Bronchus fibroblast of lung (primary cell): ENCODE data around the gene JPT1. TPM values are rescaled to one million over a fixed set of nuclear protein-coding genes. Genes with fewer than 3 reads are reported as not detected.

Experiments
- total RNA-seq: library from RNA; depleted of rRNA; stranded (reverse); fragments of >200 nt; gene quantifications from 2 replicates; pipeline ENCODE4 v1.2.3, GENCODE V29; 2015

The JPT1 gene, protein sequence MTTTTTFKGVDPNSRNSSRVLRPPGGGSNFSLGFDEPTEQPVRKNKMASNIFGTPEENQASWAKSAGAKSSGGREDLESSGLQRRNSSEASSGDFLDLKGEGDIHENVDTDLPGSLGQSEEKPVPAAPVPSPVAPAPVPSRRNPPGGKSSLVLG
- total RNA-seq, result 501 and 529 TPM in 2 replicates

DNA sequence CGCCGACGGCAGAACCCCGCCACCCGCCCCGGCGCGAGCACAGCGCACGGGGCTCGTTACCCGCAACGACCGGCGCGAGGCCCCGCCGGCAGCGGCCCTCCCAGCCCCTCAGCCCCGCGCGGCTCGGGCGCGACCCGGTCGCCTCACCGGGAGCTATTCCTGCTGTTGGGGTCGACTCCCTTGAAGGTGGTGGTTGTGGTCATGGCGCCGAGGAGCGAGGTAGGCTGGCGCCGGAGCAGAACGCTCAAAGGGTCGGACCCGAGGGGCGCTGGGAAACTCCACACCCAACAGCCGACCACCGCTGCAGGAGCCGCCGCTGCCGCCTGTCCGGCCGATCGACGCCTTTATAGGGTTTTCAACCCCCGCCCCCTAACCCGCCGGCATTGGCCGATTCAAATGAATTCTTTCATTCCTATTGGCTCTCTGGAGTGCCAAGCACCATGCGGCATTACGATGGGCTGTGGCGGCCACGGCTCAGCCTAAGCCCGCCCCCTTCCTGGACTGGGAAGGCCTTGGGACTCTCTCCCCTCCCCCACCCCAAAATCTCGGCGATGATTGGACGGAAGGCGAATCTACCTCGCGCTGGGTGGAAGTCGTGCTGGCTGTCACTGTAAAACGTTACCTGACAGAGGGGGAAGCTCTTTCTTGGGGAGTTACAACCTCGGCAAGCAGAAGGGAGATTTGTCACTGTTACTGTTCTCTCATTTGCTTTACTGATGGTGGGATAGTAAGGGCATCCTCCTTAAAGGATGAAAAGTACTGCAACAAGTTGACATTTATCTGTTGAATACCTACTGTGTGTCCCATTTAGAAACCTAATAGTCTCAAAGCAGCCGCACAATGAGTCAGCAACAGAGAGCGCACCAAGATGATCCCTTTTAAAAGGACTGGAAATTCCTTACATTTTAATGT lies at the start of gene JPT1:
TSS of gene JPT1 (minus strand) at position 318 of the 912 bp plus-strand sequence. CDS start at position 203, 115 bp downstream.

DNA sequence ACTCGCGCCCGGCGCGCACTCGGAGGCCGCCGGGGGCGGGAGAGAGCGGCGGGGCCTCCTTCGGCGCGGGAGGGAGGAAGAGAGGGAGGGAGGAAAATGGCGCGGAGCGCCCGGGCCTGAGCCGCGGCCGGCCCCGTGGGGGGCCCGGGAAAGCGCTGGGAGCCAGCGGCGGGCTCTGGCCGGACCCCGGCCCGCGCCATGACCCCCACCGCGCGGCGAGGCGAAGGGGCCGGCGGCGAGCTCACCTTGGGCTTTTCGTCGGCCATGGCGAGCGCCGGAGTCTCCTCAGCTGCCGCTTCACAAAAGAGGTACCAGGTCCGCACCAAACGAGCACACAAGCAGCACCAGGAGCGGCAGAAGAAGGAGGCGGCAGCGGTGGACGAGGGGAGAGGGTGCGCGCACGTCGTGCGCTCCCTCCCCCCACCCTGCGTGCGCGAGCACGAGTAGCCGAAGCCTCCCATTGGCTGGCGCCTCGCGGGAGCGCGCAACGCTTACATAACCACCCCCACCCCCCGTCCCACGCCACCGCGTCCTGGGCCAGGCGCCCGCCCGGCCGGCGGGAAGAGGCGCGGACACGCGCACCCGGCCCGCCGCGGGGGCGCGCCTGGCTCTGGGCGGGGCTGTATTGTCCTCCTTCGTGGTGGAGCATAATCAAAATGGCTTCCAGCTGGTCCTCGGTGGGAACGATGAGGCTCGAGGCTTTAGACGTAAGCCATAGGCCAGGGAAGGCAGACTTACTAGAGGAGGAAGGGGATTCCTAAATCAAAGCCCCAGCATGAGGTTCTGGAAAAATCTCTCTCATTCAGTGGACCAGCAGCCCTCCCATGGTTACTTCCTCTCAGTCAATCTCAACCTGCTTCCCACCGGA lies 28.5 kb upstream of the JPT1 start, which contains the start of gene SUMO2:
TSS of gene SUMO2 (minus strand) at position 391 of the 868 bp plus-strand sequence. CDS start at position 266, 125 bp downstream.

DNA sequence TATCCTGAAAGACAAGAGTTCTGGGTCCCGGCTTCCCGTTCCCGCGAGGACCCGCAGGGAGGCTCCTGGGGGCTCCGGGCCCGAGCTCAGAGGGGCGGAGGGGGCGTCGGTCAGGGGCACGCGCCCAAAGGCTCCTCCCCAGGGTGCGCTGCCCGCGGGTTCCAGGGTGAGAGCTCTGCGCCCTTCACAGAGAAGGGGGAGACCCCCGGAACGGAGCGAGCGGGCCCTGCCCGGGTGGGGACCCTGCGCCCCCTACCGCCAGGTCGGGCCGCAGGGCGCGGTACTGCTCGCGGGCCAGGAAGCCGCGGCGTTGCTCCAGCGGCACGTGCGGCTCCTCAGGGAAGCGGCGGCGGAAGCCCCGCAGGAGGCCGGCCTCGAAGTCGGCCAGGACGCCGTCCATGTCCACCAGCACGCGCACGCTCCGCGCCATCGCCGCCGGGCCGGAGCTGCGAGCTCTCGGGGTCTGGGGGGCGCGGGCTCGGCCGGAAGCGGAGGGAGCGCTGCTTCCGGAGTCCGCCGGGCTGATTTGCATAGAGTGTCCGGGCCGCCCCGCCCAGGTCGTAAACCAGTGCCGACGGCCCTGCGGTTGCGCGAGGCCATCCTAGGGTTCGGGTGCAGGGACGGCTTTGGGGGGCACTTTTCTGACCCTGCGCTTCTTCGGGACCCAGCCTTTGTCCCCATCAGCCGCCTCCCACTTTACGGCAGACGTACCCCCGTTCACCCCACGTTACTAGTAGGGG lies 22.9 kb downstream of the JPT1 start, which contains the start of gene NT5C:
TSS of gene NT5C (minus strand) at position 465 of the 740 bp plus-strand sequence. CDS start at position 430, 35 bp downstream.

DNA sequence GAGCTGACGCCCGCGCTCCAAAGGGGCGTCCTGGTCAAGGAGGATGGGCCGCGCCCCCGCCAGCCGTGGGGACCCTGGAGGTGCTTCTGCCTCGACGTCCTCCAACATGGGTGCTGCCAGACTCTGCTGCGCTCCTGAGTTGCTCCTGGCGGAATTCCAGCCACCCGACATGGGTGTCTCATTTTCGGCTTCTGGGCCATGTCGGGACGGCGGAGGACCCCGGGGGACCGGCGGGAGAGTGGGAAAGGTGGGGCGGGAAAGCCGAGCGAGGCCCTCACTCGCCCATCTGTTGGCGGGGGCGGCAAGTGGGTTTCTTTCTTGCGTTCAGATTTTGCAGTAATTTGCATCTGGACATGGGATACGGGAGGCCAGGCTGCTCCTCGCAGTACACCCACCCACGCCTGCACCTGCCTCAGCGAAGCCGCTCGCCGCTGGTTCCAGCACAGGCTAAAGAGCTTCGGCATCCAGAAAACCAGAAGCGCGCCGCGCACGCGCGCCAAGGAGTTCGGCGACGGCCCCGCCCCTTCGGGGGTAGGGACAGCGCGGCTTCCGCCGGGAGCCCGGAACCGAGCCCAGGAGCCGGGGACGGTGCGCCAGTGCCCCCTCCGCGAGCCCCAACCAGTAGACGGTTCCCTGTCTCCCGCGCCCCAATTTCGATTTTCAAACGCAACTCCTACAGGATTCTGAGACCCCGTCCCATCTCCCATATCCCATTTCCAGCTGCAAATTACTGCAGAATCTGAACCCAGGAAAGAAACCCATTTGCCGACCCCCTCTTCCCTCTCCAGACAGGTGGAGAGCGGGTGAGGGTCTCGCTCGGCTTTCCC lies 44.7 kb downstream of the JPT1 start, which contains the start of gene ARMC7:
TSS of gene ARMC7 (plus strand) at position 563 of the 827 bp plus-strand sequence. CDS start 320 bp downstream, outside the sequence.

DNA sequence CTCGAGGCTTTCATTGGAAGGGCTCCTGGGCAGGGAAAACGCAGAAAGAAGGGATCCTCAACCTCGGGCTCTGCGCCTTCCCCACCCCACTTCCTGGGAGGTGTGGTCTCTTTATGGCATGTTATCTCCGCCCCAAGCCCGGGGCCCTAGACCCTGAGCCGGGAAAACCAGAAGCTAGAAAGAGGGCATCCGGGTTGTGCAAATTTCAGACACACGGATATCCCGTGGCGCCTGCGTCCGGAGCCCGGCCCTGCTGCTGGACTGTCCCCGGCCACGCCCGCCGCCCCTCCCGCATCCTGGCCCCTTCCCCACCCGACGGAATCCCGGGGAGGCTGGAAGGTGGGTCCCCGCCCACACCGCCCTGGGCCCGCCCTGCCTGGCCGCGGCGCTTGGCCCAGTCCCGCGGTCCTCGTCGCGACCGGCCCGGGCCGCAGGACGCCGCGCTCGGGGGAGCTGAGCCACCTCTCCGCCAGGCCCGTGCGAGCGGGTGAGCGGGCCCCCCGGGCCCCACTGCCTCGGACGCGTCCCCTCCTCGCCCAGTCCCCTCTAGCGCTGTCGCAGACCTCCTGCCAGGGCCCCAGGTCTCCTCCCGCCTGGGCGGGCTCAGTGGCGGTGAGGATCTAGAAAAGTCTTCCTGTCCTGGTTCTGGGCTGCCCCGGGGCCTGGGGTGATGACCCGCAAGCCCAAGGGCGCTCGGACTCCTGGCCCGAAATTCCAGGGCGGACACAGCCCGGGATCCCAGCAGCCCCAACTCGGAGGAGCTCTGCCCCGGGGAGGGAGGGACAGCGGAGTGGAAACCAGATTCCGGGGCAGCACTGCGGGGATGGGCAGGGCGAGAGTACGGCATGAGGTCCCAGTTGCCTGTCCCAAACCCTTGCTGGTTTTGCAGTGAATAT lies 66.5 kb downstream of the JPT1 start, which contains the start of gene SLC16A5:
TSS of gene SLC16A5 (plus strand) at position 397 of the 896 bp plus-strand sequence. CDS start 5,683 bp downstream, outside the sequence.

Other genes with a start within 250 kb of the JPT1 start
- not detected in 2 replicates for gene USH1G, start 231.3 kb downstream of the JPT1 start, total RNA-seq
- gene OTOP2, start 230.2 kb downstream of the JPT1 start, total RNA-seq, result not detected in 2 replicates
- not detected in 2 replicates for gene OTOP3, start 218.6 kb downstream of the JPT1 start, total RNA-seq
- 0.45 and 0.67 TPM in 2 replicates for gene HID1, start 181.8 kb downstream of the JPT1 start, total RNA-seq
- gene CDR2L, start 166.9 kb downstream of the JPT1 start, total RNA-seq, result 15.8 and 21.5 TPM in 2 replicates
- 95.0 and 112 TPM in 2 replicates for gene MRPL58, start 141.8 kb downstream of the JPT1 start, total RNA-seq
- gene ATP5PD, start 107.5 kb downstream of the JPT1 start, total RNA-seq, result 327 and 334 TPM in 2 replicates
- gene KCTD2, start 107.3 kb downstream of the JPT1 start, total RNA-seq, result 13.7 and 15.3 TPM in 2 replicates
- gene SLC16A5, start 66.6 kb downstream of the JPT1 start, total RNA-seq, result 8.2 and 9.2 TPM in 2 replicates
- gene ARMC7, start 44.5 kb downstream of the JPT1 start, total RNA-seq, result 3.9 and 4.5 TPM in 2 replicates
- 139 and 146 TPM in 2 replicates for gene NT5C, start 22.8 kb downstream of the JPT1 start, total RNA-seq
- gene SUMO2, start 28.4 kb upstream of the JPT1 start, total RNA-seq, result 102 and 108 TPM in 2 replicates
- 44.4 and 47.2 TPM in 2 replicates for gene NUP85, start 51.2 kb upstream of the JPT1 start, total RNA-seq
- gene GGA3, start 107.1 kb upstream of the JPT1 start, total RNA-seq, result 13.8 and 16.3 TPM in 2 replicates
- 41.4 and 46.2 TPM in 2 replicates for gene MRPS7, start 107.4 kb upstream of the JPT1 start, total RNA-seq
- gene MIF4GD, start 116.7 kb upstream of the JPT1 start, total RNA-seq, result 10.4 and 10.6 TPM in 2 replicates
- gene SLC25A19, start 134.9 kb upstream of the JPT1 start, total RNA-seq, result 7.6 TPM in 2 replicates